Right lung (tissue), 5 donors: ENCODE data around the gene NPIPB4. TPM values are rescaled to one million over a fixed set of nuclear protein-coding genes. Genes with fewer than 3 reads are reported as not detected.
"Not testable (repeated sequence)": the region's sequence is repeated elsewhere in the genome, so short reads cannot be mapped to it uniquely, and the experiment has no call there.

Source experiments
- DNase-seq, 2 donors: peaks; one replicate each; pipeline ENCODE4 v3.0.0-alpha.2; 2013
- polyA plus RNA-seq, 5 donors: library from polyadenylated mRNA; unstranded; fragments of 120-200 nt; gene quantifications; one replicate each; pipeline versions ENCODE4 v1.2.1 to v1.2.3, GENCODE V29; 2013; ENCODE audit warnings: inconsistent platforms in 1 of 5, low replicate concordance in 1 of 5; ENCODE audit not compliant: insufficient read length in 5 of 5, insufficient read depth in 1 of 5

Gene NPIPB4
- polyA plus RNA-seq, 5 donors: 93.9 to 186 (median 166) TPM

GRCh38 chr16:21790506-21790905 is 67.0 kb downstream of the NPIPB4 start:
- not testable (repeated sequence) for DNase-seq

Other genes starting within 250 kb of the NPIPB4 start
- 1 to 10 TPM; 3.7 to 7.0 (median 6.2) TPM for gene IGSF6, start 205.1 kb downstream of the NPIPB4 start, polyA plus RNA-seq
- under 1 TPM in 3 of 5 donors, not detected in 2; 0.11 to 0.26 (median 0.13) TPM for gene OTOA, start 193.8 kb downstream of the NPIPB4 start, polyA plus RNA-seq
- 100 to 1,000 TPM; 222 to 296 (median 272) TPM for gene UQCRC2, start 95.6 kb upstream of the NPIPB4 start, polyA plus RNA-seq
- under 1 TPM; 0.17 to 0.79 (median 0.45) TPM for gene PDZD9, start 143.4 kb upstream of the NPIPB4 start, polyA plus RNA-seq
- gene MOSMO, start 150.4 kb upstream of the NPIPB4 start, polyA plus RNA-seq: 10 to 100 TPM; 19.5 to 34.3 (median 27.6) TPM
- gene VWA3A, start 234.8 kb upstream of the NPIPB4 start, polyA plus RNA-seq: 1 to 10 TPM; 1.4 to 6.9 (median 6.0) TPM